NCI-H1694 treated with DMSO at 0.1 percent for 48 hours (cell line): Measurements from ENCODE around the gene GPR55.

Experiments used
- DNase-seq: peaks from one replicate; lab custom pipeline; 2025; lab: John Stamatoyannopoulos, UW

GPR55 gene

DNA sequence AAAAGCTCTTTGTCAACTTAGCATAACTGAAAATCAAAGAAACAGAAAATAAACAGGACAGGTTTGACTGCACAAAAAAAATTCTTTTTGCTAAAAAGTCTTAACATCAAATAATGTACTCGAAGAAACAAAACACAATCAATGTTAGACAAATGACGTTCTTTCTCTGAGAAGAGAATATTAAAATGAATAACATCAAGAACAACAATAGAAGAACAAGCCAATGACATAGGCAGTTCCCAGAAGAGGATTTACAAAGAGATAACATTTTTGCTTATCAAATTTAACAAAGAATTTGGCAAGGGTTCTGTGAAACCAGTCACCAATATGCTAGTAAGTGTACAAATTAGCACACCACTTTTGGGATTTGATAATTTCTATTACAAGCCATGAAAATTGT lies 5.8 kb downstream of the GPR55 start:
- DNase-seq, result no peak

DNA sequence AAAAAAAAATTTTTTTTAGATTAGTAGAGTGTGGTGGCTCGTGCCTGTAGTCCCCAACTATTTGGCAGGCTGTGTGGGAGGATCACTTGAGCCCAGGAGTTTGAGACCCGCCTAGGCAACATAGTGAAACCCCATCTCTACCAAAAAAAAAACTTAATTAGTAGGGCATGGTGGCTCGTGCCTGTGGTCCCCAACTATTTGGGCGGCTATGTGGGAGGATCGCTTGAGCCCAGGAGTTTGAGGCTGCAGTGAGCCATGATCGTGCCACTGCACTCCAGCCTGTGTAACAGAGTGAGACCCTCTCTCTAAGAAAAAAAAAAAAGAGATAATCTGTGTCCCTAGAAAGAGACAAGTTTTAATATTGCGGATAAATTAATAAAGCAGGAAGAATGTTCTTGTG lies 8.8 kb downstream of the GPR55 start:
- DNase-seq, result no peak

DNA sequence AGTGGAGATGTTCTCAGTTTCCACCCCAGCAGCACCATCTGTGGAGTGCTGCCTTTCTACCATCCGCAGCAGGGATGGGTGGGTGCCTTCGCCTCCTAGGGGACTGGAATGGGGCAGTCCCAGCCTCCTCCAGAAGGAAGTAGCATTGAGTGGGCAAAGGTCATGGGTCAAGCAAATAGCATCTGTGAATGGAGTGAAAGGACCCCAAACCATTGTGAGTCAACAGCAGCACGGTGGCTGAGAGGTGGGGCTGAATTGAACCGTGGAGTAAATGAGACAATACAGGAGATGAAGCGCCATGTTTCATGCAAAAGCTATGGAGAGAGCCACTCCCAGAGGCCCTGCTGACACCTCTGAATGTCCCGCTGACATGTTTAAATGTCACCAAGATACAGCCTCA lies 9.7 kb downstream of the GPR55 start:
- DNase-seq, result no peak

DNA sequence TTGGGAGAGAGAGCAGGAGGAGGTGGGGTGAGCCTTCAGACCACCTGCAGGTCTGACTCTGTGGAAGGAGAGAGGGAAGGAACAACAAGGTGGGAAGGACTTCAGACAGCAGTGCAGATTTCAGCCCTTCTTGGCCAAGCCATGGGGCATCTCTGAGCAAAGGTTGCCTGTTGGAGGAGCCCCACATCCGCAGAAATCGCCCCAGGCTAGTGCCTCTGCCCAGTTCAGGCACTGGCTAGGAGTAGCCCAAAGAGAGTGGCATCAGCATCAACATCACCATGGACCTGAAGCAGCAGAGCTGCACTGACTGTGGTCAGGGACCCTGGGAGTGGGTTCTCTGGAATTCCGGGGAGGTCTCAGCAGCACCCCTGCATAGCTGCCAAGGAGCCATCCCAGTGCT lies 10.2 kb downstream of the GPR55 start:
- DNase-seq, result no peak

DNA sequence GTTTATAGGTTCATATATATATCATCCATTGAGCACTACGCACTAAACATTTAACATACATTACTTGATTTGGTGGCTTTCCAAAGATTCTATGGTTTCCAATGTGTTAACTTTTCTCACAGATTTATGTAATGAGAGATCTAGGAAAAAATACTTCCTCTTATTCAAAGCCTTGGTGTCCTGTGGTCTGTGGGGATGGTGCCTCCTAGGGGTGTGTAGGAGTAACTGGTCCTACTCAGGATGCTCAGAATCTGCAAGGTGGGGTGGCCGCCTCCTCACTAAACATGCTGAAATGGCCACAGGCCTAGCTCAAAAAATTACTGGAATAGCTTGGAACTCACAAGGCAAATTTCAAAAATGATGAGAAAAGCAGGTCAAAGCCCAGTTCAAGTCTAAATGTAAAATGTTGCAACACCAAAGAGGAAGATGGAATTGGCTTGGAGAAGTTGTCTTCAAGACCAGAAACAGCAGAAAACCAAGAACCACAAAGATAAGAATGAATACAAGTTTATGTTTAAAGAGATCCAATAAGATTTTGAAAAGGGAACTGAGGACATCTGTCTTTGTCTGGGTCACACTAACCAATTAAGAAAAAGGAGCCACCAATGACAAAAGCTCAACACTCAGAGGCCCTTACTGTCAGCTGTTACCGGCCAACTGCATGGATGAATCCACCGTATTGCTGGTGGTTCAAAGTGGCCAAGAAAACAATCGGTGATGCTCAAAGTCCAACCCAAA lies 11.5 kb downstream of the GPR55 start:
- no peak for DNase-seq

DNA sequence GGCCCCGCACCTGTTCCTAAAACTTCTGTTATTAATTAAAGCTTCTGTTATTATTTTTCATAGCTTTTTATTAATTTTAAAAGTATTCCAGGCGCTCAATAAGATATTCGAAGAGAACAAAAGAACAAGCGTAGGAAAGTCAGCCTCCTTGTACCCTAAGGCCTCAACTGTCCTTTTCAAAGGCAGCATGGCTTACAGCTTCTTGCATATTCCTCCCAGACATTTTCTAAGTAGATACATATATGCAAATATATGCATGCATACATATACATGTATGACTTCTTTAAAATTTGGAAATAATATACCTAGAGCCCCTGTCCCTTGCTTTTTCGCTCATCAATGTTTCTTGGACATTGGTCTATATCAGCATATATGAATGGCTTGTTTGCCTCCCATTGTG lies 12.3 kb downstream of the GPR55 start:
- DNase-seq, result no peak

DNA sequence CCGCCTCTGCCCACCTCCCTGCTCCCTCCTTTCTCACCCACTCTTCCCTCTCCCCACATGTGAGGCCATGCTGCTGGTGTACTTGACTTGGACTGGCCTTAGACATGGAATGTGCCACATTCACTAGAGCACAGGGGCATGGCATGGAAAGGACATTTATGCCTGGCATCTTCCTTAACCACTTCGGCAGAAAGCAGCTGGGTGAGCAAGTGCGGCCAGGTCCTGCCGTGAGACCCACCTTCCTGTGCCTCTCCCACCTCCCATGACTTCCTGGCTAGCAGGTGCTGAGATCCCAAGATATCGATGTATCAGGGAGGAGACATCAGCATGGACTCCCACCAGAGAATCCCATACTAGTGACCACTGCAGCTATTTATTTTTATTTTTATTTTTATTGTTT lies 13.0 kb downstream of the GPR55 start:
- no peak for DNase-seq

DNA sequence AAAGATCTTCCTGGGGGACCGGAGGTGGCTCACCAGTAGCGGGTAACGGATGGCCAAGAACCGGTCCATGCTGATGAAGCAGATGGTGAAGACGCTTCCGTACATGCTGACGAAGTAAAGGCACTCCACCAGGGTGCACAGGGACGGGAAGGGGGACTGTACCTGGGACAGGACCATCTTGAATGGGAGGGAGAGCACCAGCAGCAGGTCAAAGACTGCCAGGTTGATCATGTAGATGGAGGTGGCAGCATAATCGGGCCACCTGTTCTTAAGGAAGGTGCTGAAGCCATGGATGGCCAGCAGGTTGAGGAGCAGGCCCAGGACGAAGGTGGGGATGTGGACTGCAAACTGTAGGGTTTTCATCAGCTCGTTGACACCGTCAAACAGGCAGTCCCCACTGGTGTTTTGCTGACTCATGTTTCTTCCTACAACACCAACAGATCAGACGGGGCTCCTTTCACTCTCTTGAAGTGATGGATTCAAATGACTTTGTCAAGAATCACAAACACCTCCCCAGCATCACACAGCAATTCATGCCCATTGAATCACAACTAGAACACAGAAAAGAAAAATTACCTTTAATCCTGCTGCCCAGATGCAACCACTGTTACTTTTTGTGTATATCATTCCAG lies 14.4 kb downstream of the GPR55 start:
- DNase-seq, result no peak

DNA sequence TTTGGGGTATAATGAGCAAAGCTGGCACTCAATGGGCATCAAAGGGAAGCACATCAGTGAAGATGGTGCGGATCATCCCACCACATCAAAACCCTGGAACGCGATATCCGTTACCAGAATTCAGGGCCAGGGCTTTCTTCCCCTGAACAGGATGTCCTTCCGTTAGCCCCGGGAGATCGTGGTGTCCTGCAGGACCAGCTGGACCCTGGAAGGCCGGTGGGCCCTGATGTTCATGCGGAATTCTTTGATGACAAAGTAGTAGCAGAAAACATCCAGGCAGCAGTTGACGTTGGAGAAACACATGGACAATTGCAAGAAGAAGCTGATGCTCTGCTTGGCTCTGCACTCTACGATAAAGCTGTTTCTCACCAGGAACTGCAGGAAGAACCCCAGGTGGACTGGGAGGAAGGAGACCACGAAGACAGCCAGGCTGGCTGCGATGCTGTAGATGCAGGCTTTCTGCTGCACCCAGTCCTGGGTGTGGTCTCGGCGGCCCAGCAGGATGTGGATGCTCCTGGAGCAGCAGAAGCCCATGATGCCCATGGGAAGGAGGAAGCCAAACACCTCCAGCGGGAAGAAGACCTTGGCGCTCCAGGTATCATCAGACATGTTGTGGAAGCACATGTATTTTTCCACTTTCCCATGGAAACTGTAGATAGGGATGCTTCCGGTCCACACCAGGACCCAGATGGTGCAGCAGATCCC lies 15.0 kb downstream of the GPR55 start:
- DNase-seq, result no peak

DNA sequence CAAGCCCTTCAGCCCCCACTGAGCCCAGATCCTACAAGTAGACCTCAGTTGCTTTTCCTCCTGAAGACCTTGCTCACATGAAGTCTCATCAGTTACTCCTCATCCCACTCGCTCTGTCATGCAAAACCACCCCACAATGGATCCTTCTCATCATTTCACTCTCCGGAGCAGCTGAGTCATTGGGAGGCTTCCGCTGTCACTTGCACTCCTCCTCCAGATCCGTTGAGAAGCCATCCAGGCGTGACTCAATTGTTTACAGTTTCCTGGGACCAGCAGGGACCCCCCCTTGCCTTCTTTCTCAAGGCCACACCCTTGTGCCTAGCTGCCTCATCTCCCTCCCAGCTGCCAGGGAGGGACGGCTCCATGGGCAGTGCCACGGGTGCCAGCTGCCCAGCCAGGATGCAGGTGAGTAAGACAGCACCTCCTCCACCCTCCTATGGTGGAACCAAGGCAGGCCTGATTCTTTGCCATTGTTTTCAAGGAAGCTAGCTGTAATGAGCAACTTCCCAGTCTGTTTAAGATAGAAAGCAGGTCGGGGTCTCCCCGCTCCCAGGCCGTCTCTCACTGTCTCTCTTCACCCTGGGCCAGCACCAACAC lies 16.3 kb downstream of the GPR55 start:
- no peak for DNase-seq

DNA sequence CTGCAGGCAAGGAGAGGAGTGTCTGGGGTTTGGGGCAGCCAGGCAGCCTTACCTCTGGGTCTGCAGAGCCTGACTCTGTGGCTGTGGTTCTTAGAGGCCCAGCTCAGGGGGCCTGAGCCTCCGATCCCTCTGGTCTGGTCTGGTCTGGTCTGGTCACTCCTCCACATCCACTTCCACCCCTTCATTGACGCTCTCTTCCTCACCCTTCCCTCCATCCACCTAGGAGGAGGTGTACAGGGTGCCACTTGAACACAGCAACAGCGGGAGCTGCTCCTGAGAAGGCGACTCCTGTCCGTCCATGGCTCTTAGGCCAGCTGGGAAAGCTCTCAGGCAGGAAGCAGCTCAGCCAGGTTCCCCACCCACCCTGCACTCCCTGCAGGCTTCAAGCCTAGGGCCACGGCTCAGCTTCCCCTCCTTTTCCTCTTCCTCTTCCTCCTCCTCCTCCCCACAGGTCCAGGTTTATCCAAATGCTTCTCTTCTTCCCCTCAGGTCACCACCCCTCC lies 16.9 kb downstream of the GPR55 start:
- DNase-seq, result no peak

DNA sequence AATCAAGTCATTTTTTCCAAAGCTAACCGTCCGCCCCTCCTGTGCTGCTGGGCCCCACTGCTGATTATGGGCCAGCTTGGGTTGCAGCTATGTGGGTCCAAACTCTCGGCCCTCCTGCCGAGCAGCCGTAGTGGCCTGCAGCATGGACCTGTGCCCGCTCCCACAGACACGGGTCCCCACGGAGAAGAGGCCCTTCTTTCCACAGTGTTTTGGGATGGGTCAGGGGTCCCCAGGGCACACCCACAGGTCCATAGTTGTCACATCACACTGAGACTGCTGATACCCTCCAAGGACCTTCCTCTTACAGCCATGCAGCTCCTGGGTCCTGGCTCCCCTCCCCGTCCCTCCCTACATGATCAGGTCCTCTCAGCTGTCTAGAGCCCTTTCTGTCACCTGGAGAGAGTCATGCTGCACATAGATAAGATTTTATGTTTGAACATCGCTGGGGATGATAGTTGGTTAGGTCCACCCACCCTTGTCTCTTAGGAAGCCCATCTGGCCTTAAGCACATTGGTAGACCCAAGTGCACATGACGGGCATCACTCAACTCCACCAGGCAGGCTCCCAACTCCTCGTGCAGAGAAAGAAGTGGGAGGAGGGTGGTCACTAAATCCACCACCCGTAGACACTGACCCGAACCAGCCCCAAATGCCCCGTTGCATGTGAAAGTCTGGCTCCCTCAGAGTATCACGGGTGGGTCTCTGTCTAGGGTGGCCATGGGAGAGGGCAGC lies 17.5 kb downstream of the GPR55 start:
- no peak for DNase-seq

DNA sequence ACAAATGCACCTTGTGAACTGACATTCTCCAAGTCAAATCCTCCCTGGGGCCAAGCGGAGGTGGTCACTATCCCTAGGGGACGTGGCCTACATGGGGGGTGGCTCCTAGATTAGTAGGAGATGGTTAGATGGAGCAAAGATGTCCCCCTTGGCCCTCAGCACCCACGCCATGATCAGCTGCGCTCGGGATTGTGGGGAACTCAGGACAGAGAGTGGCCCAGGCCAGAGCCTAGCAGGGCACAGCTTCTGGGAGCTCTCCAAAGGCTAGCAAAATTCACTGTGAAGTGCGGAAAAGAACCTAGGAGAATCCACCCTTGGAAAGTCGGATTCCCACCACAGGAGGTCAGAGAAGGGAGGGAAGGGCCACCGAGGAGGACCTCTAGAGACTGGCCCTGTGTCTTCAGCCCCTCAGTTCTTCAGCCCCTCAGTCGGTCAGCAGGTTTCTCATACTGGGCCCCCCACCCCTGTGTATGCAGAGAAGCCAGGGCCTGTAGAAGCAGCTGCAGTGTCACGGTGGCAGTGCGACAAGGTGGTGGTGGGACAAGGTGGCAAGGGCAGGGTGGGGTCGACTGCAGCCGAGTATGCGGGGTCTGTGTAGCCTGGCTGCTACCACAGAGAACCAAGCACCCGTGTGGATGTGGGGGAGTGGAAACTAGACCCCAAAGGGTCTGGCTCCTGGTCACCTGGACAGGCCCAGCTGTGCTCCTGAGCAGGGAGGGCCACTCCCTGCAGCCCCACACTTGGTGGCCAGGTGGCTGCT lies 18.4 kb downstream of the GPR55 start:
- no peak for DNase-seq

DNA sequence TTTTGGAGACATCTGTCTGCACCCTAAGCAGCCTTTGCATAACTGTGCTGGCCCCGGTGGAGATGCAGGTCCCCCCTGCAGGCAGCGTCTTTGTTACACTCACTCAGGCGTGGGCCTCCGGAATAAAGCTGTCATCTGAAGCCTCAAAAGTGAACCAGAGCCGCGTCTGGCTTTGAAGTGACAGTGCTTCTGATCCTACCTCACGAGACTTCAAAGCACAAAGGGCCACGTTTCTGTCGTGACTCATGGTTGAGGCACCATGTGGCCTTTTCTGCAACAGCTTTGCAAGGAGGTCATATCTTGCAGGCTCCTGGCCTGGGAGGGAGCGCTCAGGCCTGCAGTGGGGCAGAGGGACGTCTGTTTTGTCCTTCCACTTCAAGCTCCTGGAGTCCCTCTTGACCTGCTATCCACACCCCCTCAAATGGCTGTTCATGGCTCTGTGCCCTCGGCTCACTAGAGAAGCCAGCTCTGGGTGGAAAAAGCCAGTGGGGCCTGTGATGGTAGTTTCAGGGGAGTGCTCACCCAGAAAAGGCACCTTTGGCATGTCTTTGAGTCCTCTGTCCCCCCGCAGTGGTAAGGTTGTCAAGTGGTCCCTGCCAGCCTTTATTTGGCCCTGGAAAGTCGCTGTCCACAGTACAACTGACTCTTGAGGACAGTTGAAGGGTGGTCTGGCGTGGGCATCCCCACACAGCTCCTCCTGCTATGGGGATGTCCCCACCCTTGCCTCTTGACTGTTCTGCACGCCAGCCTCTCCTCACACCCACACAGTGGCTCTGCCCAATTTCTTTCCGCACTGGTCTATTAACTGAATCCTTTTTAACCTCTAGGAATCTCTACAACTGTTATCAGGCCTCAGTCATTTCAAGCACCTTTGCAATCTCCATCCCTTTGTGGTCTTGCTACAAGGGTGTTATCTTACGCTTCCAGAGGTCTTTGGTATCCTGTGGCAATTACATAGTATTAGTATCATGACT lies 19.3 kb downstream of the GPR55 start:
- no peak for DNase-seq

DNA sequence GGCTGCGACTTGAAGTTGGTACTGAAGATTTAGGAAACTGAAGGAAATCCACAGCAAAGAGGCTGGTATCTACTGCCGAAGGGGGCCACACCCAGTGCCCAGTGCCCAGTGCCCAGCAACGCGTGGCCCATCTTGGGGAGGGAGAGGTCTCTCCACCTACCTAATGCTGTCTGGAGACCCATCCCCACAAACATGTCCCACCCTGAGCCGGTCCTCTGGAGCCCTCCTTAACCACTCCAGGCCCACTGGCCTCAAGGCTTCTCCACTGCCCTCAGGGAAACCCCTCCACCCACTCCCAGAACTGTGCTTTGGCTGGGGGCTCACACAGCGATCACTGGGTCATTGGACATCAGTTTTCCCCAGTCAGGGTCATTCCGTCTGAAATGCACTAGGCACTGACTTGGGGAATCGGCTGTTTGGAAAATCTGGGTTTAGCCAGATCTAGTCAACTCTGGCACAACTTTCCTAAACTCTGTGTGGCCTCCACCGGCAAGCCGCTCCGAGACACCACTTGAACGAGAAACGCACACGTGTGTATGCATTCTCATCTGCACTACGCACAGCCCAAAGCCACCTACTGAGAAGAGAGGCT lies 20.1 kb downstream of the GPR55 start:
- no peak for DNase-seq

DNA sequence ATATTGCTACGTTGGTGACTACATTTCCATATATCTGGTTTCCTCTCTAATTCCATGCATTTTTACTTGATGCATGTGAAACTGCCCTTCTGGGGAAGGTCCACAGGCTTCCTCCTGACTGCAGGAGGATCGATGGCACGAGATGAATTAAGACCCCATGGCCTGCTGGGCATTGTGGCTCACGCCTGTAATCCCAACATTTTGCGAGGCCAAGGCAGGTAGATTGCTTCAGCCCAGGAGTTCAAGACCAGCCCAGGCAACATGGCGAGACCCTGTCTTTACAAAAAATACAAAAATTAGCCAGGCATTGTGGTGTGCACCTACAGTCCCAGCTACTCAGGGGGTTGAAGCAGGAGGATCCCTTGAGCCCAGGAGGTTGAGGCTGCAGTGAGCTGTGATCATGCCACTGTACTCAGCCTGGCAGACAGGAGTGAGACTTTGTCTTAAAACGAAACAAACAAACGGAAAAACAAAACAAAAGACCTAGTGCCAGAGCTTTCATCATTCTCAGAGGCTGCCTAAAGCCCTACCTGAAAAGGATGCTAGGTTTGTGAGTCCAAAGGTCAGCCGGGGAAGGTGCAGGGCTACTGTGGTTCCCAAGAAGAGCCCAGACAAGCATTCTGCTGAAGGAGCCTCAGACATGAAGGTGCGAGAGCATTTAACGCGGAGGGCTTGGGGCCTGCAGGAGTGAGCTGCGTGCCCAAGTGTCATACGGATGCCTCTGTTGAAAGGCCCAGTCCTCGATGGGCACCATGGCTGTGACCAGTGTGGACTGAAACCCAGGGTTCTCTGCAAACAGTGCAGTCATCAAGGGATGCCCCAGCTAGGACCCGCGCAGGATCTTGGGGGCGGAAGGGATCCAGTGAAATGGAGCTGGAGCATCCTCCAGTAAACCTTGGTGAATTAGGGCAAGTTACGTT lies 21.6 kb downstream of the GPR55 start:
- no peak for DNase-seq

DNA sequence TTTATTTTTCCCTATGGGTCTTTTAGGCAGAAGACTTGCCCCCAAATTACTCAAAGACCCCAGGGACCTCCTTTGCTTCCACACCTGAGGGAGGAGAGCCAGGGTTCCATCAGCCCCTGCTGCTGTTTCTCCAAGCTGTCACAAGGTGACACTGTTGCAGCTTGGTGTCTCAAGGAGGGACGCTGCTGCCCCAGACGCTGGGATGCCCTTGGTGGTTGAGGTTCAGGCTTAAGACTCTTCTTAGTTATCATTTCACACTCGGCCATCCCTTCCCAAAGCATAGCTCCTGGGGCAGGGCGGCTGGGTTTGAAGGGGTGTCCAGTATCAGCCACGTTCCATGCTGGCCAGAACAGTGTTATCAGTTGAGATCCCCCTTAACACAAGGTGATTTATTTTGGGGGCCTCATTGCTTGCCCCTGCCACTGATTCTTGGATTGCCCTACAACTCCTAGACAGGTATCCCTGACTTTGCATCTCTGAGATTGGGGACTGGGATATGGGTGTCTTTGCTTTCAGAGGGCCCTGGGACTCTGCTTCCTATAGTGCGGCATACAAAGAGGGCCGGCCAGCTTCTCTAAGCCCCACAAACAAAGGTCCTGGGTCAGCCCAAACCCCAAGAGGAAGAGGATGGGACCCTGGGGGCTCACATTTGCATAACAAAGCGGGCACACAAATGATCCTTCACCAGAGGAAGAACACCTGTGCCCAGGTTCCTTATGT lies 22.7 kb downstream of the GPR55 start:
- peak; percentile 41 for DNase-seq

DNA sequence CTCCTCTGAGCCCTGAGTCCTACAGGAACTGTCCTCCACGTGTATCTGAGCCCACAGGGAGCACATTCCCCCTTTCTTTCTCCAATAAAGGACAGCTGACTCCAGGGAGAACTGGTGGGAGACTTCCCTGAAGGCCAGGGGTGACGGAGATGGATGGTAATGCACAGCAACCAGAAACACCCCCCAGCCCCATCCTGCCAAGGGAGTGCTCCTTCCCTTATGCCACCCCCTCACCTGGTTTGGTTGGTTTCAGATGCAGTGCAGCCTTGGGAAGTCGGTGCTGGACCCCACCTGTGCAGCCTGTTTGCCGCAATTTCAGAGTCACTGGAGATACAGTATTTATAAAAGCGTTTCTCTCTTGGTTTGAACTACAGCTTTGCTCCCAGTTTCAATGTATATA lies 24.0 kb downstream of the GPR55 start:
- no peak for DNase-seq
